ENCODE results near the gene KCNJ9. TPM values are rescaled to one million over a fixed set of nuclear protein-coding genes. Genes with fewer than 3 reads are reported as not detected.
A peak's percentile ranks its signal among the peaks of the same experiment; 100 is the strongest.

KCNJ9 gene
- total and polyA plus RNA-seq, 2 of the 13 experiments (the other 11 are each of a cell fraction or from before 2014, with no cell fraction given): not detected

DNA sequence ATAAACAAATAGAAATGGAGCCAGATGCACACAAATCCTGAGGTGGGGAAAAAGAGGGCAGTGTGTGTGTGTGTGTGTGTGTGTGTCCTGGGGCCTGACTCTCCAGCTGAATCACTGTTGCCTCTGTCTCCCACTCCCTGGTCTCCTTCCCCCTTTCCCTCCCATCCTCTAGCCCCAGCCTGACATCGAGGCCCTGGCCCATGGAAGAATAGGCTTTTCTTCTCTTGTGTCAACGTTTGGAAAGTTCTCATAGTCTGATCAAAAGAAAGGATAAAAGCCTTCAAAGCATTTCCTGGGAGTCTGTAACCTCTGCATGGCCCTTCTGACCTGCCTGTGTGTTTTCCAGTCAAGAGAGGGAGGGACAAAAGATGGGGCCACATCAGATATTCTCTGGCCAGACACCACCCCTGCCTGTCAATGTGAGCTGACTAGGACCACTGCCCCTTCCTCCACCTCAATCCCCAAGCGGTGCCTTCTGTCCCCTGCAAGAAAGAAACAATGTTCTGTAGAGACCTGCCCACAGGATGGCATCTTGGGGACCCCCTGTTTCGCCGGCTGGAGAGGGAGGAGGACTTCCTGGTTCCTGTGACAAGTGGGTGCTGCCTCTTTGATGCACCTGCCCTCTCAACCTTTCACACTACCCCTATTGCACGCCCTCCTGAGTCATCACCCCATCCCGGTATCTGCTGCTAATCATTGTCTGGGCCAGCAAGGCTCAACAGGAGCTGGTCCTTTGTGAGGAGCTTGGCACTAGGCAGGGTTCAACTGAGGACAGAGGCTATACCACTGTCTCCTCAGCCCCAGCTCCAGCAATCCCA, 27.6 kb upstream of the KCNJ9 start (continued):
- TF ChIP-seq, protein P1, sequence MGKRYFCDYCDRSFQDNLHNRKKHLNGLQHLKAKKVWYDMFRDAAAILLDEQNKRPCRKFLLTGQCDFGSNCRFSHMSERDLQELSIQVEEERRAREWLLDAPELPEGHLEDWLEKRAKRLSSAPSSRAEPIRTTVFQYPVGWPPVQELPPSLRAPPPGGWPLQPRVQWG (CRISPR knock-in tag; IDR thresholded peaks at IDR 0.05; ENCODE audit: borderline replicate concordance, low read depth): no peak
- TF ChIP-seq NFE2L2 (IDR thresholded peaks at IDR 0.05; ENCODE audit: low read length) (no peak), ZNF761 (CRISPR knock-in tag; conservative IDR thresholded peaks at IDR 0.05) (no peak), RFXANK (CRISPR knock-in tag; IDR thresholded peaks at IDR 0.05) (no peak), PAX8 (CRISPR knock-in tag; IDR thresholded peaks at IDR 0.05; ENCODE audit: borderline replicate concordance) (0 out of 2 replicates have a peak, but pooled peaks have one; percentile 34), SYNCRIP (IDR thresholded peaks at IDR 0.05; ENCODE audit: insufficient read depth, low read depth, low read length) (no peak), GFI1 (CRISPR knock-in tag; IDR thresholded peaks at IDR 0.05; ENCODE audit: borderline replicate concordance) (peak; percentile 94), TBL1XR1 (IDR thresholded peaks at IDR 0.05; ENCODE audit: borderline replicate concordance, low read length, partially characterized antibody) (no peak), STAT5B (CRISPR knock-in tag; IDR thresholded peaks at IDR 0.05) (no peak), NCOA2 (CRISPR knock-in tag; IDR thresholded peaks at IDR 0.05) (peak; percentile 92), KLF9 (CRISPR knock-in tag; IDR thresholded peaks at IDR 0.05; ENCODE audit: low read depth) (no peak), SMAD3 (CRISPR knock-in tag; IDR thresholded peaks at IDR 0.05) (no peak), KDM5A (IDR thresholded peaks at IDR 0.05; ENCODE audit: borderline replicate concordance, low read length) (no peak), MAFK (conservative IDR thresholded peaks at IDR 0.05 in 1 of 2, IDR thresholded peaks at IDR 0.05 in 1 of 2; ENCODE audit: low read length in 2 of 2) (no peak), PAXIP1 (CRISPR knock-in tag; conservative IDR thresholded peaks at IDR 0.05) (peak; percentile 89), ZNF44 (CRISPR knock-in tag; IDR thresholded peaks at IDR 0.05) (no peak), NFKBIZ (CRISPR knock-in tag; IDR thresholded peaks at IDR 0.05) (no peak)
- TF ChIP-seq, protein P2, sequence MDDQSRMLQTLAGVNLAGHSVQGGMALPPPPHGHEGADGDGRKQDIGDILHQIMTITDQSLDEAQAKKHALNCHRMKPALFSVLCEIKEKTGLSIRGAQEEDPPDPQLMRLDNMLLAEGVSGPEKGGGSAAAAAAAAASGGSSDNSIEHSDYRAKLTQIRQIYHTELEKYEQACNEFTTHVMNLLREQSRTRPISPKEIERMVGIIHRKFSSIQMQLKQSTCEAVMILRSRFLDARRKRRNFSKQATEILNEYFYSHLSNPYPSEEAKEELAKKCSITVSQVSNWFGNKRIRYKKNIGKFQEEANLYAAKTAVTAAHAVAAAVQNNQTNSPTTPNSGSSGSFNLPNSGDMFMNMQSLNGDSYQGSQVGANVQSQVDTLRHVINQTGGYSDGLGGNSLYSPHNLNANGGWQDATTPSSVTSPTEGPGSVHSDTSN (CRISPR knock-in tag; IDR thresholded peaks at IDR 0.05; ENCODE audit: borderline replicate concordance): no peak
- TF ChIP-seq, protein P3, sequence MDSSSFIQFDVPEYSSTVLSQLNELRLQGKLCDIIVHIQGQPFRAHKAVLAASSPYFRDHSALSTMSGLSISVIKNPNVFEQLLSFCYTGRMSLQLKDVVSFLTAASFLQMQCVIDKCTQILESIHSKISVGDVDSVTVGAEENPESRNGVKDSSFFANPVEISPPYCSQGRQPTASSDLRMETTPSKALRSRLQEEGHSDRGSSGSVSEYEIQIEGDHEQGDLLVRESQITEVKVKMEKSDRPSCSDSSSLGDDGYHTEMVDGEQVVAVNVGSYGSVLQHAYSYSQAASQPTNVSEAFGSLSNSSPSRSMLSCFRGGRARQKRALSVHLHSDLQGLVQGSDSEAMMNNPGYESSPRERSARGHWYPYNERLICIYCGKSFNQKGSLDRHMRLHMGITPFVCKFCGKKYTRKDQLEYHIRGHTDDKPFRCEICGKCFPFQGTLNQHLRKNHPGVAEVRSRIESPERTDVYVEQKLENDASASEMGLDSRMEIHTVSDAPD (CRISPR knock-in tag; IDR thresholded peaks at IDR 0.05): no peak; the same call in 1 of the 2 replicates
- TF ChIP-seq, protein P4, sequence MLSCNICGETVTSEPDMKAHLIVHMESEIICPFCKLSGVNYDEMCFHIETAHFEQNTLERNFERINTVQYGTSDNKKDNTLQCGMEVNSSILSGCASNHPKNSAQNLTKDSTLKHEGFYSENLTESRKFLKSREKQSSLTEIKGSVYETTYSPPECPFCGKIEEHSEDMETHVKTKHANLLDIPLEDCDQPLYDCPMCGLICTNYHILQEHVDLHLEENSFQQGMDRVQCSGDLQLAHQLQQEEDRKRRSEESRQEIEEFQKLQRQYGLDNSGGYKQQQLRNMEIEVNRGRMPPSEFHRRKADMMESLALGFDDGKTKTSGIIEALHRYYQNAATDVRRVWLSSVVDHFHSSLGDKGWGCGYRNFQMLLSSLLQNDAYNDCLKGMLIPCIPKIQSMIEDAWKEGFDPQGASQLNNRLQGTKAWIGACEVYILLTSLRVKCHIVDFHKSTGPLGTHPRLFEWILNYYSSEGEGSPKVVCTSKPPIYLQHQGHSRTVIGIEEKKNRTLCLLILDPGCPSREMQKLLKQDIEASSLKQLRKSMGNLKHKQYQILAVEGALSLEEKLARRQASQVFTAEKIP (CRISPR knock-in tag; IDR thresholded peaks at IDR 0.05; ENCODE audit: borderline replicate concordance): no peak
